HG03457 (cell line): ENCODE data around the gene CIT.

Experiments
- ATAC-seq: cut with Tn5 transposase; IDR thresholded peaks from one replicate; pipeline ENCODE4 v1.9.1; 2021; ENCODE audit warnings: moderate number of reproducible peaks; ENCODE audit not compliant: unreplicated experiment

CIT gene

DNA sequence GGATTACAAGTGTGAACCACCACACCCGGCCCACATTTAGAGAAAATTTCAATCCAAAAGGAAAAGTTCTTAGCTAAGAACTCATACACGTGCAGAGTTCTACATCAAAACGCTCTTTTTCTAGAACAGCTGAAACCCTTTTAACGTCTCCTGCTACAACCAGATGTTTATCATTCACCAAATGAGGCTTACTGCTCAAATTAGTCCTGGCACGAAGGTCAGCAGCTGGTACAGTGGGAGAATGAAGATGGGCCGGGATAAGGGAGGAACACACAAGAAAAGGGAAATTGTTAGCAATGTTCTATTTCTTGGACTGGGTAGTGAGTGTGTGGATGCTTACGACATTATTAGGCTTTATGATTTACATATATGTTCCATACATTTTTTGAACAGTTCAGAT is 171.9 kb downstream of the CIT start:
- ATAC-seq, result no peak

DNA sequence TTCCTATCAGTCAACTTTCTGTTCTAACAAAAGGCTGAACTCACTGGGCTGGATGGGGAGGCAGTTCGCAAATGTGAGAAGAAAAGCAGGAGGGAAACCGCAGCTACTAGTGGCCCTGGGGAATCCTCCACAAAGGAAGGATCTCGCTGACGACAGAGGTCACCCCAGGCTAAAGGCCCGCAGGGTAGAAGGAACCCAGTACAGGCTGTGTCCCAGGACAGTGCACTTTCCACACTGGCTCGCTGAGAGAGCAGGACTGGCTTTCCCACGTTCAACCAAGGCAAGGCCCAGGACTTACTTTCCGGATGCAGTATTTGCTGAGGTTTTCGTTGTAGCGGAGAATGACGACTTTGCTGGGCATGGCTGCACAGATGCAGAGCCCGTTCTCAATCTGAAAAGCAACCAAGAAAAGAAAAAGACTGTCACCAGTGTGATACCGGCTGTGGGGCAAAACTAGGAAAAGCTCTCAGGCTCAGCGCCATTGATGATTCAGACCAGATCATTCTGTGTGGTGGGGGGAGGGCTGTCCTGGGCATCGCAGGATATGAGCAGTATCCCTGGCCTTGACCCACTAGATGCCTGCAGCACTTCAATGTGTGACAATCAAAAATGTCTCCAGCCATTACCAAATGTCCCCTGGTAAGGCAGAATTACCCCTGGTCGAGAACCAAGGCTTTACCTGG is 172.9 kb downstream of the CIT start:
- no peak for ATAC-seq

DNA sequence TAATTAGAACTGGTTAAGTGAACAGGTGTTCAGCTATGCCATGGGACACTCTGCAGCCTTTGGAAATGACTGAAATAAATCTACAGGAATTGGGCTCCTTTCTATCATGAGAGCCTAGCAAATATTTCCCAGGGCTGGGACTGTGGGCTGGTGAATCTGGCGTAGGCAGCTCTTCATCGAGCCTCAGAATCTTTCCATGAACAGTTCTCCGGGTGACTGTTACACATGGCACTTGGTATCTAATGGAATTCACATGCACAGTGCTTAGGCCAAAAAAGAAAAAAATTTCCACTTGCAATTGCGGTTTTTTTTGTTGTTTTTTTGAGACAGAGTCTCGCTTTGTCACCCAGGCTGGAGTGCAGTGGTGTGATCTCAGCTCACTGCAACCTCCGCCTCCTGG is 177.0 kb downstream of the CIT start:
- ATAC-seq, result no peak

DNA sequence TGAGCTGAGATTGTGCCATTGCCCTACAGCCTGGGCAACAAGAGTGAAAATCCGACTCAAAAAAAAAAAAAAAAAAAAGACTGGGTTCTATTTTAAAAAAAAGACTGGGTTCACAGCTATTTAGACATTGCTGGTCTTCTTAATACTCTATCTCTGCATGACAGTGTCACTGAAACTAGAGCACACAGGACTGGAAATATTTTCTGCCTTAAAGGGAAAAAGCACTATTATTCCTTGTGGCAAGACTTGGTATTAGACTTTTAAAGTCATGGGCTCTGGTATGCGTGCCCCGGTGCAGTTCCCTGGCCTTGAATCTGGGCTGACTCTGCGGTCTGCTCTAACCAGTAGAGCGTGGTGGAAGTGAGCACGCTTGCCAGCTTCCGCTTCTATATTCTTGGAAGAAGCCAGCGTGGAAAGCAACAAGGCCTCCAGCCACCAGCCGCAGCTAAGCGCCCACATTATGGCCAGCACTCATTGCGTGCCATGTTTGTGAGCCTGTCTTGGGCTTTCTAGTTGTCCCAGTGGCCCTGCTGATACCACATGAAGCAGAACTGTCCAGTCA is 177.8 kb downstream of the CIT start:
- no peak for ATAC-seq

DNA sequence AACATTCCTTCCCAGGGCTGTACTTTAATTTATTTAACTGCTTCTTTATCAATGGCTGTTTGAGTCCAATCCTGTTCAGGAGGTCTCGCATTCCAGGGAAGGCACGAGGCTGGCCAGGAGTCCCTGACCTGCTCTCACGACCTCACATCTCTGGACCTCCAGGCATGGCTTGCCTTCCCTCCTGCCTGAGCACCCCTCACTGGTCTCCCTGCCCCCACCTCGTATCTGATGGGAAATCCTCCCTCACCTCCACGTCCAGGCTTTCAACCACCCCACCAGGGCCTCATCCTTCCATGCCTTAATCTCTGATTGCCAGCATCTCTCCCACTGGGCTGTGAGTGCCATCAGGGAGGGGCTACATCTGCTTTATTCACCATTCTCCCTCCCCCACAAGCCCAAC is 180.2 kb downstream of the CIT start:
- no peak for ATAC-seq

DNA sequence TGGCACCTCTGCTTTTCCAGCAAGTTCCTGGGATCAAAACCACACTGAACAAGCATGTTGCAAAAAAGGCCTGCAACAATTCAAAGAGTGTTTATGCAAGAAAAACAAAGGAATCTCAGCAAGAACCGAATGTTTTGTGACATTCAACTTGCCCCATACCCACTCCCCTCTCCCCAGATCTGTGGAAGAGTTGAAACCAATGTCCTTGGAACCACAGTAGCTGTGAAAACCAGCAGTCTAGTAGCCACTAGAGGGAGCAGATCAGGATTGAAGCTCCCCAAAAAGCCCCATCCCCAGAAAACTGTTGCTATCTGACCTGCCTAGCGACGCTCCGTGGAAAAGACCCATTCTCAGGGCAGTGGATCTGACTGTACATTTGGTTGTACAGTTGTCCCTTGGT is 182.1 kb downstream of the CIT start:
- ATAC-seq, result no peak

DNA sequence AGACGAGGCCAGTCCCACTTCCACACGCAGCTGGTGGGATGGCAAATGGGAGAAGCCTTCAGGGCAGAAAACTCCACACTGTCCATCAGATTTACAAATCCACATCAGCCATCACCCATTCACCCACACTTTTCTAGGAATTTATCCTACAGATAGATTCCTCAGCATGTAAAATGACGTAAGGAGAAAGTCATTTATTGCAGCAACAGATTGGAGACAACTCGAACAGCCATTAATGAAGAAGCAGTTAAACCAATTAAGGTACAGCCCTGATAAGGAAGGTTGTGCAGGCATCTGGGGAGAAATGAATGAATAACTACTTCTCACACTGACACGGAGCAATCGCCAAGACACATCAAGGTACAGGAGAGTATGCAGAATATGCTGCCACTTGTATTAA is 183.0 kb downstream of the CIT start:
- no peak for ATAC-seq

DNA sequence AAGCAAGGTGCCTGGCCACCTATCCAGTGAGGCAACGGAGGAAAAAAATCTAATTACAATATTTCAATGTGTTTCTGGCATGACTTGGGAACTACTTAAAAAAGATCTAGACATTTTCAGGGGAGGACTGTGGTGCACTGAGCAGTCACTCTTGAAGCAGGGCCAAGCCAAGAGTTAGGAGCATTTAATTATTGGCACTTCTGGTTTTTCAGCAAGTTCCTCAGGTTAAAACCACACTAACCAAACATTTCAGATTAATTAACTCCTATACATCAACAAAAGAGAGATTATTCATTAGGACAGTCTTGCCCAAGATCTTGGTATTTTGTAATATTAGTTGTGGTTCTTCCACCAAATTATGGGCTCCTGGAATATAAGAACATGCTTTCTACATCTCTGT is 183.6 kb downstream of the CIT start:
- no peak for ATAC-seq

DNA sequence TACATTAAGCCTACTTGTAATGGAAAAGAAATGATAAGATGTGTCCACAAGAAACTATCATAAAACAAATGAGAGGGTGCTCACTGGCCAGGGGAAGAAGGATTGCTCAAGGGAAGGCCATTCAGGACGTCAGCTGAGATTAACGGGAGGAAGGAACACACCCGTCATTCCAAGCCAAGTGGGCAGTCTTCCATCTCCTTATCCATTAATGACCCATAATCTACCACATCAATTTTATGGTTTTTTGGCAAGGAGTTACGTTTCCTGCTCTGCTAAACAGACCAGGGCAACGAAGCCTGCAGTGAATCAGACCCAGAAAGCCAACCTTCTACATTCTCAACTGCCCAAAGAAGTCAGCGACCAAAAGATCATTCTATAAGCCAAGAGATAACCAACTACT is 184.1 kb downstream of the CIT start:
- no peak for ATAC-seq

DNA sequence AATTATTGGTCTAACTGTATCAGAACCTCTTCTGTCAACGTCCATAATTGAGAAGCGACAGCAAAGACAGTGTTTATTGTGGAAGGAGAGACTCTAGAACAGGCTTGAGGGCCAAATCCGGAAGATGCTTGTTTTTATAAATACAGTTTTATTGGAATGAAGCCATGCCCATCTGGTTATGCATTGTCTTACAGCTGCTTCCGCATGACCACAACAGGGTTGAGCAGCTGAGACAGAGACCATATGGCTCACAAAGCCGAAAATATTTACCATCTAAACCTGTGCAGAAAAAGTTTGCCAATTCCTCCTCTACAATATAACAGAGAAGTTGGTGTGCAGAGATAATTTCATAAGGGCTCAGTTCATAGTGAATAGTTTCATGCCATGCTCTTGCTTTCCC is 184.7 kb downstream of the CIT start:
- ATAC-seq, result no peak

DNA sequence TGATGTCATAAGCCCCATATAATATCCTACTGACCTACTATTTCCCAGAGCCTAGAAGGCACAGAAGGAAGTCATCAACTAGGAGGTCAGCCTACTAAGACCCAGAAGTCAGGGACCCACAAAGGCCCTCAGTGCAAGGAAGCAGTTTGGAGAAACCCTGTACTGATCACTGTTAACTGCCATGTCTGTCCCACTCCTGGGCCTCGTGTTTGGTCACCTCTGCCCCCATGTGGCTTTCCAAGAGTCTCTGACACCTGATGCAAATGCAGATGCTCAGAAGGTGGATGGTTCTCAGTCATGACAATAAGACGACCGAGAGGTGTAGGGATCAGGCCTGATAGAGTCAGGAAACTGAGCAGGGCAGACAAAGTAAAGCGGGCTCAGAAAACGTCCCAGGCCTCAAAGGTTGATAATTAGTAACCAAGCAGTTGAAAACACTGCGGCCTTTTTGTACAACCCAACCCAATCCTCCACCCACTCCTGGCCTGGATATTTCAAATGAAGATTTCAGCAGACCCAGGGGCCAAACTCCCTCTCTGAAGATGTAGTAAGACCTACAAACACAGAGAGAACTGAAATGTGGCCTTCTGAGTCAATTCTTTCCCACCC is 185.8 kb downstream of the CIT start:
- no peak for ATAC-seq

DNA sequence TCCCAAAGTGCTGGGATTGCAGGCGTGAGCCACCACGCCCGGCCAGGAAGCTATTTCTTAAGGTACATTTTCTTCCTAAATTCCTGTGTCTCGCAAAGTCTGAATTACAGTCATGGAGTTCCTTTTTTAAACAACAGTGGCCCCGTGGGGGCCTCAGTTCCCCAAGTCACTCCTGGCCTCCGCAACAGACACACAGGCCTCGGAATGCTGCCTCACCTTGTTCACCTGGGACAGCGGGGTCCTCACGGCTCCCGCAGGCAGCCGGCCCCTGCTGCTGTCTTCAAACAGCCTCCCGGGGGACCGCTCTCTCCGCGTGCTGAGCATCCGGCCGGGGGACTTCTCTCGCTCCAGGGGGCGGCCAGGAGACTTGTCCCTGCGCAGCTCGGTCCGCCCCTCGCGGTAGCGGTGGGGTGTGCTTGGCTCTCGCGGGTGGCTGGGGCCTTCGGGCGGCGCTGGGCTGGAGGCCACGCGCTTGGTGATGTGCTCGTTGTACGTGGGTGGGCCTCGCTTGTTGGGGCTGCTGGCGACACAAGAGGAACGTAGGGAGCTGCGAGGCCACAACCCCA is 187.1 kb downstream of the CIT start:
- no peak for ATAC-seq

DNA sequence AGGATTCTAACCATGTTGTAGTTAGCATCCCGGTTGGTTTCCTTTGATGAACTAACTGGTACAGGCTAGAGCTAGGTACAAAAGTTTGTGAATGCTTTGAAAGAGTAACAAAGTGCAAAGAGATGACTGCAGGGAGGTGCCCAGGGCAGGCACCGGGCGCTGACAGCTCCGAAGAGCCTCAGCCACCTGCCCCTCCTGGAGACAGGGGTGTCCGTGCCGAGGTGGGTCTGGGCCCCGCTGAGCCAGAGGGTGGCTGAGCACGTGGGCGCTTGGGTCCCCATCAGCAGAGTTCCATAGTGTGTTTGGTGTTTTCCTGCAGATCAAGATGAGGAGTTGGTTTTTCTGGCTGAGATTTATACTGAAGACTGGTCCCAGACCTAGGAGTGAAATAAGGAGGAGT is 189.2 kb downstream of the CIT start:
- no peak for ATAC-seq

DNA sequence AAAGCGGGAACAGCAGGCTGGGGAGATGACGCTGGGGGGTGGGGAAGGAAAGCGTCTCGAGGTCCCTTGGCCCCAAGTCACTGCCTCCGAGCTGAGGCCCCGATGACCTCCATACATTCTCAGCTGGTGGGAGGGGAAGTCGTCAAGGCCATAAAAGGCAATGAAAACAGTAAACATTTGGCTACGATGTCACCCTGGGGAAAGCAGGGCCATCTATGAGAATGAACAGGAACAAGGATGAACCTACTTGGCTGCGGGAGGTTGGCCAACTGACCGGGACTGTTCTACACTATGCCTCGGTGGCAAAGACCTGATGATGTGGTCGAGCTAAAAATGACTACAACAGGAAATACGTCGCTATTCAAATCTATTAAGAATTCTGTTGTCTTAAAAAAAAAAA is 189.7 kb downstream of the CIT start:
- ATAC-seq, result no peak

DNA sequence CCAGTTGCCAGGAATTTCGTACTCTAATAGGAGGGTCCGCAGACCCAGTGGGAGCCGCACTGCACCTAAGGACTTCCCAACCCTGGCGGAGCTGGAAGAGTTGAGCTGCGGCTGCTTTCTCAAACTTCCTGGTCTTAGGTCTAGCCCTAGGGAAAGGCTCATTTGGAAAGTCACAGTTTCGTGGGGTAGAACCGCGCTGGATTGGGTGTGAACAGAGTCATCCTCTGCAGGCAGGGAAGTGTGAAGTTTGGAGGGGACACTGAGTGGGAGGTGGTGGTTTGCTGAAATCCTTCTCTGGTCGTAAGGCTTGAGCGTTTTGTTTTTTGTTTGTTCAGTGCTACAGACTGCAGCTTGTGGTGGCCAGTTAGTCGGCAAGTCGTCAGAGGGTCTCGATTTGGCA is 190.3 kb downstream of the CIT start:
- ATAC-seq, result no peak

DNA sequence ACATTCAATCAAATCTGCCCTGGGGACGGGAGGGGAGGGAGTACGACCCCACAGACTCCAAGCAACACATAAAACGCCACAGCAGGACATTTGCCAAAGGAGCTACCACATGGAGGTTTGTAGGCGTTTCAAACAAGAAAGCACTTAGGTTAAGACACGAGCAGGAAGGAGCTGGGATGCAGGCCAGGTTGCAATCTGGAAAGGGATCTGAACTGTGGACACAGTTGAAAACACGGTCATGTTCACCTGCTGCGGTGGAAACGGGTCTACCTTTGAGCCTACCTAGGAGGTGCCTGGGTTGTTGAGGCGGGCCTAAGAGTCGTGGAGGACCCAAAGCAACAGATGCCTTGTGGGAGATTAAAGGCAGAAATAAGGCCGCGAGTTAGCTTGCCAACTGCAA is 190.8 kb downstream of the CIT start:
- ATAC-seq, result no peak

DNA sequence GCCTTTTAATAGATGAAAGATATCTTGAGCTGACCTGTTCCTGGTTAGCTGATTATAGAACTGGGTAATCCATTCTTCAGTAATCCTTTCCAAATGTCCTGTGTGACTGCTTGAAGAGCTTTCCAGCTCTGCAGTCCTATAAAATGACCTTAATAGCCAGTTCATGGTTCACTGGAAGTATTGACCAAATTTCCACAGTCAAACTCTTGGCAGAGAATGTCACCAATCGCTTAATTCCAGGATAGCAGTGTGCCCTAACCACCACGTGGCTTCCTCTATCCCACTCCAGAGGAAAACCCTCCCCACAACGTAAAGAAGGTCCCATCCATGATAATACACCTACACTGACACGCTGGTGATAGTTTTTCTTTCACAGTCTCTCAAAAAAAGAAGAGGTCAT is 191.7 kb downstream of the CIT start:
- no peak for ATAC-seq

DNA sequence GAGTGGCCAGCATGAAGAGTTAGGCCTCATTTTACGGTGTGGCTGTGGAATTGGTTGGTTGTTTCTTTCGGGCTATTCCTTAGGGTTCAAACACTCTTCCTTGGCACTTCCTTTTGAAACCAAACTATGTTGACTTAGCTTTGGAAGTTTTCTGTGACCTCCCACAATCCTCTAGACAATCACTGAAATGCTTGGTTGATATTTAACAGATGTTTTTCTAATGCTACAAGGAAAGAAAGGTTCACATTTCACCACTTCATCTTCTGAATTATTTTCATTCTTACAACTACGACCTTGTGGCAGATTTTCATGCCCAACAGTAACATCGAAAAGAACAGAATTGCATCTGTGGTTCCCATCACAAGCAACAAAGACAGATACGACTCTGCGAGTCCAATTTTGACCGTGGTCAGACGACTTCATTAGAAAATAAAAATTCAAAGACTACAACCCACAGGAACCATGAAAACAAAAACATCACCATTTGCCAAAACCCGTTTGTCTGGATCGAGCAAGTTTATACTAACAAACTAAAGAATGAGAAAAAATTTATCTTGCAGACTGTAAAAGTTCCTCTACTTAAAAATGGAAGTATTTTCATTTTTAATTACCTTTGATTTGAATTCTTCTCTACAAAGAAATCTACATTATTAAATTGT is 192.3 kb downstream of the CIT start:
- no peak for ATAC-seq

DNA sequence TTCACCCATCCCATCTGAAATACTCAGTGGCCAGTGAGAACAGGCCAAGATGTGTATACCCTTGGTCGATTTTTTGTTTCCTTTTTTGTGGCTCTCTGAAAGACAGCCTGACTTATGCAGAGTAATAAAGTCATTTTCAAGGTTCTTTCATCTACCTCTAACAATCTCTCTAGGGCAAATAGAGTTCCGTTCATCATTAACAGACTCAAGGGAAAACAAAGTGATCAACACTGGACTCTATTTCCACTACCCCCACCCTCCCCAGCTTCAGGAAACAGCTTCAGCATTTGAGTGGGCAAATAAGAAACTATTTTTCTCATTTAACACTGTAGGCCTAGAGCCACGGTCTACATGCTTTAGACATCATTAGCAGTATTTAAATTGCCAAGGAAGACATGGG is 193.3 kb downstream of the CIT start:
- ATAC-seq, result no peak

DNA sequence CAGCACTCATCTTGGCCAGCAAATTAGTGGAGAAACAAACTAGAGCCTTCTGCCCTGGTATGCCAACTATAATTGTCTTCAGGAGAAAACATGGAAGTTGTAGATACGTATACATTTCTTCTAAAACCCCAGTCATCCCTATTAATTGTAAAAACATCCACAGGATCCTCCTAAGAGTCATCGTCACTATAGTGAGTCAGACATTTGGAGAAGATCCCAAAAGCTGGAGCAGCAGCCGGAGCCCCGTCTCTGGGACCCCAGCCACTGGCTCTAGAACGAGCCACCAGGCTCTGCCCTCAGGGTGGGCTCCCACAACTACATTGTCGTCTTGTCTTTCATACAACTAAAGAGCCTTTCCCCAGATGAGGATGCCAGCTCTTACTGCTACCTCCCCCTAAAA is 193.7 kb downstream of the CIT start:
- ATAC-seq, result no peak

DNA sequence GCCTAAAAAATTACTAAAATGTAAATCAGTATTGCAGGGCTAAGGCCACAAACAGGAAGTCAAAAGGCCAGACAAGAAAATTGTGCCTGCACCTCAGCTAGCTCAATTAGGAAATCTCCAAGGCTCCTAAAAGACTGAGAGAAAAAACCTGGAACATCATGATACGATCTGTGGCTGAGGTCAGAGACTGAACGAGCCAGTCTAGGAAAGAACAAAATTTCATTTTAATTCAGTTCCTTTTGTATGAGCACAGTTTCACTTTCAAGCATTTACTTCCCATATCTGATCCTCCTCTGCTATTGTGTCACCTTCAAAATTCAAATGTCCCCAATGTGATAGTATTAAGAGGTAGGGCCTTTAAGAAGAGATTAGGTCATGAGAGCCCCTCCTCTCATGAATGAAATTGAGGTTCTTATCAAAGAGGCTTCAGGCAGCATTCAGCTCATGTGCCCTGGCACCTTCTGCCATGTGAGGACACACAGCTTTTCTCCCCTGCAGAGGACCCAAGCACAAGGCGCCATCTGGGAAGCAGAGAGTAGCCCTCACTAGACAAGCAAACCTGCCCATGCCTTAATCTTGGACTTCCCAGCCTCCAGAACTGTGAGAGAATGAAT is 194.4 kb downstream of the CIT start:
- ATAC-seq, result peak; percentile 12
